Ovary (tissue), 9 donors: ENCODE measurements around the gene UROC1. TPM values are rescaled to one million over a fixed set of nuclear protein-coding genes. Genes with fewer than 3 reads are reported as not detected.

Source experiments
- DNase-seq, 5 donors: peaks; one replicate each; pipeline ENCODE4 v3.0.0-alpha.2; 2019 to 2020
- H3K27ac ChIP-seq, 2 donors: fragments of 200-600 bp; one replicate each; pipeline versions ENCODE4 v1.5.1 to v1.8.0; 2019 to 2022
- H3K27me3 ChIP-seq: fragments of 200-600 bp; one replicate; pipeline ENCODE4 v1.8.0; 2022
- H3K36me3 ChIP-seq: fragments of 200-600 bp; sonication (generic); one replicate; pipeline ENCODE4 v1.5.1; 2019
- H3K4me1 ChIP-seq: one replicate; pipeline ENCODE4 v1.8.1; 2013; ENCODE audit warnings: mild to moderate bottlenecking, moderate library complexity; ENCODE audit not compliant: insufficient read depth
- H3K4me3 ChIP-seq: fragments of 200-600 bp; sonication (generic); one replicate; pipeline ENCODE4 v1.5.1; 2017
- H3K9me3 ChIP-seq, 2 donors: fragments of 200-600 bp in 1 of 2; sonication (generic) in 1 of 2; one replicate each; pipeline versions ENCODE4 v1.5.1 to v1.8.1; 2013 to 2019; ENCODE audit warnings: mild to moderate bottlenecking in 1 of 2, moderate library complexity in 1 of 2
- CTCF ChIP-seq, 3 donors: fragments of 450-650 bp in 2 of 3; fragments of 200-600 bp in 1 of 3; IDR thresholded peaks; one replicate each; pipeline versions ENCODE4 v1.5.1 to v1.8.0; 2016 to 2022; ENCODE audit warnings: antibody characterized with exemption in 3 of 3, mild to moderate bottlenecking in 1 of 3
- EP300 ChIP-seq: sonication (generic); formaldehyde crosslinking; IDR thresholded peaks from one replicate; pipeline ENCODE4 v1.6.1; 2017; ENCODE audit warnings: antibody characterized with exemption
- POLR2A ChIP-seq: fragments of 450-650 bp; IDR thresholded peaks from one replicate; pipeline ENCODE4 v1.6.1; 2017; ENCODE audit warnings: antibody characterized with exemption, mild to moderate bottlenecking, moderate library complexity
- WGBS, 3 donors: extraction: QIAGEN DNeasy Blood & Tissue Kit in 1 of 3; methylation state at CpG; one replicate each; pipeline versions ENCODE4 v1.1.5 to v1.1.7; 2013 to 2017; 5-methylcytosine and 5-hydroxymethylcytosine counted together
- intact Hi-C, 4 donors: fragments of 100-400 bp; cut with DNase I; formaldehyde crosslinking; loops; one replicate each; pipeline versions ENCODE4 v1.11.0 to v1.15.1; 2022 to 2023
- polyA plus RNA-seq, 2 donors: library from polyadenylated mRNA; stranded (reverse); fragments of 200-250 nt in 1 of 2; fragments of 350-450 nt in 1 of 2; fragmentation: Illumina TruSeq in 1 of 2; extraction: RNeasy Lipid Tissue Mini Kit (QIAGEN cat#74804) in 1 of 2; gene quantifications; one replicate each; pipeline ENCODE4 v1.2.3, GENCODE V29; 2013 to 2014
- total RNA-seq, 7 donors: library from RNA; depleted of rRNA in 2 of 7; stranded (reverse); fragments of >200 nt in 2 of 7; fragmentation: NEBNext Ultra II Directional in 3 of 7; extraction: Animal tissue kit (Norgen Biotek cat#: 25700) in 3 of 7; gene quantifications; one replicate each; pipeline versions ENCODE4 v1.1.0 to v1.2.4, GENCODE V29; 2016 to 2023
- donor health status: DM: no; HTN: no; CAD: no; lungs with moderate emphysema.
- donor health status: DM: no; HTN: no; CAD: no.
- donor health status: Bipolar disorder and iron deficiency.
- donor health status: DM: yes; HTN: yes; CAD: no.
- donor health status: DM: no; HTN: no; CAD: no.
- donor health status: DM: yes; HTN: yes; CAD: no.

The UROC1 gene
- total and polyA plus RNA-seq, 9 donors = 0.06 to 0.32 (median 0.12) TPM; not detected in 4

- DNase-seq = no peak
- no peaks in the 10 kb centered on the region for H3K27me3 ChIP-seq
- WGBS, 3 donors = 93 to 94% (median 93%) methylated on average over 11 of the region's 11 CpGs
- H3K4me1 ChIP-seq = peaks cover 18% of the 10 kb centered on the region
- intact Hi-C loops = no loop called here
- H3K9me3 ChIP-seq = no peaks in the 10 kb centered on the region
- TF ChIP-seq CTCF (IDR thresholded peaks at IDR 0.05) (no peak), EP300 (no peak), POLR2A (no peak)
- no peak overlapping the region for H3K4me3 ChIP-seq
- H3K27ac ChIP-seq = no peak overlapping the region
- no peaks in the 10 kb centered on the region for H3K36me3 ChIP-seq
Observed at GRCh38 chr3:126469479-126469878, 48.1 kb downstream of the UROC1 start.

- 76 to 80% (median 79%) methylated on average over 13 of the region's 13 CpGs for WGBS, 3 donors
- no peaks in the 10 kb centered on the region for H3K27me3 ChIP-seq
- peaks cover 9% of the 10 kb centered on the region for H3K4me1 ChIP-seq
- peak in 2 of 5 donors; percentile 7 to 18 for DNase-seq
- no peaks in the 10 kb centered on the region for H3K36me3 ChIP-seq
- intact Hi-C loops = no loop called here
- no peaks in the 10 kb centered on the region for H3K9me3 ChIP-seq
- TF ChIP-seq POLR2A (no peak), CTCF (IDR thresholded peaks at IDR 0.05) (no peak)
- H3K4me3 ChIP-seq = no peak overlapping the region
- H3K27ac ChIP-seq = no peak overlapping the region
Observed at GRCh38 chr3:126468028-126468891, 49.3 kb downstream of the UROC1 start.

GRCh38 chr3:126467611-126467955 lies 50.0 kb downstream of the UROC1 start:
- intact Hi-C loops = no loop called here
- peaks cover 4% of the 10 kb centered on the region for H3K4me1 ChIP-seq
- TF ChIP-seq CTCF (IDR thresholded peaks at IDR 0.05) (no peak), EP300 (no peak), POLR2A (no peak)

GRCh38 chr3:126466886-126467610 lies 50.5 kb downstream of the UROC1 start:
- intact Hi-C loops = no loop called here
- H3K9me3 ChIP-seq = no peaks in the 10 kb centered on the region
- no peaks in the 10 kb centered on the region for H3K4me1 ChIP-seq
- H3K27me3 ChIP-seq = no peaks in the 10 kb centered on the region
- H3K27ac ChIP-seq = no peak overlapping the region
- 77 to 87% (median 86%) methylated on average over 19 of the region's 19 CpGs for WGBS, 3 donors
- no peaks in the 10 kb centered on the region for H3K36me3 ChIP-seq
- no peak for TF ChIP-seq POLR2A
- TF ChIP-seq CTCF (IDR thresholded peaks at IDR 0.05) = no peak
- no peak for TF ChIP-seq EP300
- H3K4me3 ChIP-seq = no peak overlapping the region
- DNase-seq = peak in 2 of 5 donors; percentile 4 to 10

More at GRCh38 chr3:126467611-126467955, 50.0 kb downstream of the UROC1 start:
- Histone ChIP-seq H3K36me3 (no peaks in the 10 kb centered on the region), H3K27ac (no peak overlapping the region), H3K27me3 (no peaks in the 10 kb centered on the region), H3K4me3 (no peak overlapping the region), H3K9me3 (no peaks in the 10 kb centered on the region)
- peak in 1 of 5 donors; percentile 5 for DNase-seq
- WGBS, 3 donors = 74 to 77% (median 77%) methylated on average over 8 of the region's 8 CpGs
